HG03159 (cell line): ENCODE data around the gene PRUNE2.
A peak's percentile ranks its signal among the peaks of the same experiment; 100 is the strongest.

Source experiments
- ATAC-seq: cut with Tn5 transposase; IDR thresholded peaks from one replicate; pipeline ENCODE4 v1.9.1; 2021; ENCODE audit warnings: mild to moderate bottlenecking, moderate library complexity; ENCODE audit not compliant: unreplicated experiment

The PRUNE2 gene

GRCh38 chr9:76634356-76635054, 271.4 kb downstream of the PRUNE2 start:
- no peak for ATAC-seq

GRCh38 chr9:76630916-76631315, 275.0 kb downstream of the PRUNE2 start:
- ATAC-seq, result no peak

DNA sequence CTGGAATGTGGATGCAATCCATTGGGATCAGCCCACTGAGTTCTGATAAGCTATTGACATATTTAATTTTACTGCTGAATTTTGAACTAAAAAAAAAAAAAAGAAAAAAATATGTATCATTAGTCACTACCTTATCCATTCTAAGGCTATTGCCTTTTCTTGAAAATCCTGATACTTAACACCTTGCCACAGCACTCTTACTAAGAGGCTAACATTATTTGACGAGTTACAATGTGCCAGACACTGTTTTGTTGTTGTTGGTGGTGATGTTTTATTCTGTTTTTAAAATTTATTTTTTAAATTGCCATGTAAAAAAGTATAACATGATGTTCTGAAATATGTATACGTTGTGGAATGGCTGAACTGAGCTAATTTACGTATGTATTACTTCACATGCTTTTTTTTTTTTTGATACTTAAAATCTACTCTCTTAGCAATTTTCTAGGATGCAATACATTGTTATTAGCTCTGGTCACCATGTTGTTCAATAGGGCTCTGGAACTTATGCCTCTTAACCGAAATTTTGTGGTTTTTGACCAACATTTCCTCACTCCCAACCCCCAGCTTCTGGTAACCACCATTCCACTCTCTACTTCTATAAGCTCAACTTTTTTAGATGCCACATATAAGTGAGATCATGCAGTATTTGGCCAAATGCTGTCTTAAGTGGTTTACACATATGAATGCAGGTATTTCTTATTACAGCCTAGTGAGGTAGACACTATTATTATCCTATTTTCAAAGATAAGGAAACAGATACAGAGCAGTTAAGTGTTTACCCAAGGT, 276.5 kb downstream of the PRUNE2 start:
- ATAC-seq, result no peak

GRCh38 chr9:76628155-76628554, 277.8 kb downstream of the PRUNE2 start:
- ATAC-seq, result no peak

GRCh38 chr9:76626980-76627379, 278.9 kb downstream of the PRUNE2 start:
- ATAC-seq, result no peak

GRCh38 chr9:76626141-76626540, 279.8 kb downstream of the PRUNE2 start:
- no peak for ATAC-seq

DNA sequence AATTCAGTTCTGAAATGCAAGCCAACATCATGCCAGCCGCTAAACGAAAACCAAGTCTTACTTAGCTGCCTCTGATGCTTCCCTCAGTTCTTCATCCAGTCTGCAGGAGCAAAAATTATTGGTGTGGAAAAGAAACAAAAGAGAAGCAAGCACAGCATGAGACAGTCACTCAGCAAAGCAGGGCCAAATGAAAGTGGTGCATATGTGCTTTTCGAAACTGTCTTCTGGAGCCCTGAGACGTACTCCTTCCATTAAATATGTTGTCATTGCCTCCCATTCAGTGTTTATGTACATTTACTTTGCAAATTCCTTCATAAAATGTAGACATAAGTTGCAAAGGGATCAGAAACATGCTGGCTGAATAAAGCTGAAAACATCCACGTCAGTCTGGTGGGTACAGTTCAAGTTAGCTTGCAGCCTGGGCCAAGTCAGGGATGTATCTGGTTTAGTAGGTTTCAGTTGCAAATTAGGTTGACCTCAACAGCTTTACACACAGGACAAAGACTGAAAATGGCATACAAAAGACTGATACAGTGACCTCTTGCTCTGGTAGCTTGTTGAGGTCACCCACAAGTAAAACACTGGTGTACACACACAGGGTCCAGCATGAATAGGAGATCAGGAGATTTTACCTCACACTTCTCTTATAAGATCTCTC, 281.4 kb downstream of the PRUNE2 start:
- ATAC-seq, result peak; percentile 93

DNA sequence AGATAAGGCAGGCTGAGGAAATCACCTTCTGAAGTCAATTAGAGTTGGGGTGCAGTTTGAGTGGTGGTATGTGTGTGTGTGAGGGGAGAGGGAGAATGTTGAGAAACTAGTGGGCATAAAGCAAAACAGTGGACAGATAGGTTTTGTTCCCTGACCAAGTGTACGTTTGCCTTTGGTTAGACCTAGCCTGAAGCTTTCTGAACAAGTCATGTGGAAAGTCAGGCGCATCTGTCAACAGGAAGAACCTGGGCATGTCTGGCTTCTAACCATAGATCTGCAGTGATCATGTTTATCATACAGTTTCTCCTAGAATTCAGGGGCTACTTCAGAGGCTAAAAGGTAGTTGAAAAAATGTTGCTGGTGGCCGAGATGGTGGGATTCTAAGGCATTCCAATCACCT, 284.9 kb downstream of the PRUNE2 start:
- ATAC-seq, result no peak

DNA sequence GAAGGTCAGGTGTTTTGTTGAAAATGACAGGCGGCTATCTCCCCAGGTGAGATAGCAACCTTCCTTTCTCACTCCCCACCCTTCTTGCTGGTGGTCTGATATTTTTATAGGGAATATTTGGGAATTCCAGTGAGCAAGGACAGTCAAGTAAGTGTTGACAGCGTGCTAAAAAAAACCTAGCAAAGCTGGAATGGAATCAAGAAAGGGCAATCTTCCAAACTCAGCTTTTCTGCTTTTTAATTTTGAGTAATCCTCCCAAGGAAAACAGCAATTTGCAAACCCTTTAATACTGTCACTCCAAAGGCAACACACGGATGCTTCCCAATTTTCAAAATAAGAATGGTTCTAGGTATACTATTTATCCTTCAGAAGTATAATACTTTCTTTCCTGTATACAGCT, 285.3 kb downstream of the PRUNE2 start:
- ATAC-seq, result no peak

DNA sequence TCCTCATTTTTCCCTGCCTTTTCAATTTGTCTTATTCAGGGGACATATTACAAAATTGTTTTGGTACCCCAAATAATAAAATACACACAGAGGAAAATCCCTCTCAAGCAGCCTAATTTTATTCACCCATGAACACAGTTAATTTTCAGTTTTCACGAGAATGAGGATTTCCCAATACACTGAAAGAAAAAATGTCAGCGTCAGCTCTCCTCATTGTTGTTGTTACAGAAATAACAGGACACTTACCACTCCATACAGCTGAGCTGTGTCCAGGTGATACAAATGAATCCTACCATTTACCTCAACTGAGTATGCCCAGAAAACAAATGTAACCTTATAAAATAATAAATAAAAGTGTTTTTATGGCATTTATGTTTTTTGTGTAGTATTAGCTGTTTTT, 286.3 kb downstream of the PRUNE2 start:
- ATAC-seq, result no peak

GRCh38 chr9:76619197-76619596, 286.7 kb downstream of the PRUNE2 start:
- no peak for ATAC-seq

GRCh38 chr9:76618762-76619161, 287.2 kb downstream of the PRUNE2 start:
- no peak for ATAC-seq

DNA sequence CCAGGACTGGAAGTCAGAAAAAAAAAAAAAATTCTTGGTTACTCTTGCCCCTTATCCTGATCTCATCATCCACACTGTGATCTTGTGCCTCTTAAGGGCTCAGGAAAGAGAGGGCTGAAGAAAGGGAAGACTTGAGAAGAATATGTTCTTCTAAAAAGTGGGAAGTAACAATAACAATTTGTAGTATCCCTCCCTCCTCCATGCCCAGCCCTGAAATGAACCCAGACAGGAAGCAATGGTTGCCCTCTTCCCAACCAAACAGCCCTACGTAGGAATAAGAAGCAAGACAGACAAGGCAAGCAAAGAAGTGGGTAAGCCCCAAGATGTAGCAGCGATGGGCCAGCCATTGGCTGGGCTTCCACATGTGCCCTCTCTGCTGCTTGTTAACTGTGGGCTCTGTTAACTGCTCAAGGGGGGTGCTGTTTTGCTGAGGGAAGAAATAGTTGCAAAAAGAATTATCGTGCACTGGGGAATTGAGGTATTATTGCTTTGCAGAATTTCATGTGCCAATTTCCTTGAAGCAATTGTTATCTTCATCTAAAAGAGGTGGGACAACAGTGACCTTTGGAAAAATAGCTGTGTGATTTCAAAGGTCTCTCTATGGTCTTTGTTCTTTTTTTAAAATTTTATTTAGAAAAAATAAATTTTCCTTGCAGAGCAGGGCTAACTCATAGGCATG, 288.3 kb downstream of the PRUNE2 start:
- no peak for ATAC-seq

DNA sequence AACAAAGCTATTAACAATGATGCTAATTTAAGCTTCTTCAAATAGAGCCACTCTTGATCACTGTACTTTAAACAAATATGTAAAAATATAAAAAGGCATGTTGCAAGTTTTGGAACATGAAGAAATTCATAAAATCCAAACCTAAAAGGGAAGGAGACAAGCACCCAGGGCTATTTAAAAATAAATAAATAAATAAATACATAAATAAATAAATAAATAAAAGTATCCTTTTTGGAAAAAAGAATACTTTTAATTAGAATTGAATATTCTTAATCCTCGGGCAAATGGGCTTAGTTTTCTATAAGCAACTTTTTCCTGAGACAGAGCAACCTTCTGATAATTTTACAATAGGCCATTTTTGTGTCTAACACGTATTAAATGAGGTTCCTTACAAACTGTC, 289.1 kb downstream of the PRUNE2 start:
- ATAC-seq, result no peak

DNA sequence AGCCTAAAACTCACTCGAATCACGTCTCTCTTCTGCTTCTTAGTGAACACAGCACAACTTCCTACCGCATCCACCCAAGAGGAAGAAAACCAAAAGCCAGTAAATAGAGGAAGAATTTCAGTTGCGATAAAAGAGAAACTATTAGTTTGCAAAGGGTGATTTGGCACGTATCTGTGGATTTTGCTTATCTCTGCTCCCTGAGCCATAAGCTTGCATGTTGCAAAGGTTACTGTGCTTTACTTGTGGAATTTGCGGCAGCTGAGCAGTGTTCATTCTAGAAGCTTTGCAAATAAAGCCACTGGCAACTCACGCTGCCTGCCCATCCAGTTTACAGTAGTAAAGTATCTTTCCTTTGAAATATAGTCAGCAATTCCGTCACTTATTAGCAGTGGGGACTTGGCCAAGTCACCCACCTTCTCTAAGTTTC, 290.7 kb downstream of the PRUNE2 start:
- no peak for ATAC-seq

DNA sequence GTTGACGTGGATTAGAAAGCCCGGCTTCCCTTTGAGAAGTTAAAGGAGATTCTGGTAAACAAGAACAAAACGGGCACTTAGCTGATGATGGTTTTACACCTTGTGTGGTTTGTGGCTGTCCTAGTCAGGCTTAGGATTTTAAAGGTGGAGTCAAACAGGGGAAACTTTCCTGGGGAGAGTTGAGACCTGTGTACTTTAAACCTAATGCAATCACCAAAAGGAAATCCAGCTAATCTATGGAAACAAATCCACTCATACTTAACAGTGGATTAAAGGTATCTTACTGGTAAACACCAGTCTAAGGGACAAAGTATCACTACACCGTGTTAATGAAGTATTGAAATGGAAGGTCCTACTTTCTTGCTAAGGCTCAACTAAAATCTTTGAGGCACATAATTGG, 291.9 kb downstream of the PRUNE2 start:
- ATAC-seq, result no peak

GRCh38 chr9:76613150-76613781, 292.6 kb downstream of the PRUNE2 start:
- ATAC-seq, result no peak

GRCh38 chr9:76610011-76610352, 295.9 kb downstream of the PRUNE2 start:
- ATAC-seq, result no peak

- no peak for ATAC-seq
Observed at GRCh38 chr9:76609285-76610010, 296.5 kb downstream of the PRUNE2 start.

DNA sequence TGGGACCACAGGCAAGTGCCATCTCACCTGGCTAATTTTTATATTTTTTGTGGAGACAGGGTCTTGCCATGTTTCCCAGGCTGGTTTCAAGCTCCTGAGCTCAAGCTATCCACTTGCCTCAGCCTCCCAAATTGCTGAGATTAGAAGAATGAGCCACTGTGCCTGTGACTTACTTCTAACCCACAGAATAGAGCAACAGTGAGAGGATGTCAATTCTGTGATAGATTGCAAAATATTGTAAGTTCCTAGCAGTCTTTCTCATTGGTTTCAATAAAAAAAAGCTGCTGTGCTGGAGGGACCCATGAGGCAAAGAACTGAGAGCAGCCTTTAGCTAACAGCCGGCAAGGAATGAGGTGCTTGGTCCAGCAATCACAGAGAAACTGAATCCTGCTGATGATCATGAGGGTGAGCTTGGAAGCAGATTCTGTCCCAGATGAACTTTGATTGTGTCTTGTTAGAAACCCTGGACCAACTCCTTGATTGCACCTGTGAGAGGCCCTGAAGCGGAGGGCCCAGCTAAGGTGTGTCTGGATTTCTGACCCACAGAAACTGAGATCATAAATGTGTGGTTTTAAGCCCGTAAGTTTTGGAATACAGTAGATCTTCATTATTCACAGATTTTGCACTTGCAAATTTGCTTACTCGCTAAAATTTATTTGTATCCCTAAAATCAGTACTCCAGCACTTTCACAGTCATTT, 297.2 kb downstream of the PRUNE2 start:
- ATAC-seq, result no peak
